A204.1 (cell line): ENCODE results near the gene PFKFB4.

Source experiments
- FAIRE-seq: peaks from 2 replicates; lab custom pipeline; 2012; peaks lifted over from hg19 to GRCh38; lab: Jason Lieb, UNC

The PFKFB4 gene

DNA sequence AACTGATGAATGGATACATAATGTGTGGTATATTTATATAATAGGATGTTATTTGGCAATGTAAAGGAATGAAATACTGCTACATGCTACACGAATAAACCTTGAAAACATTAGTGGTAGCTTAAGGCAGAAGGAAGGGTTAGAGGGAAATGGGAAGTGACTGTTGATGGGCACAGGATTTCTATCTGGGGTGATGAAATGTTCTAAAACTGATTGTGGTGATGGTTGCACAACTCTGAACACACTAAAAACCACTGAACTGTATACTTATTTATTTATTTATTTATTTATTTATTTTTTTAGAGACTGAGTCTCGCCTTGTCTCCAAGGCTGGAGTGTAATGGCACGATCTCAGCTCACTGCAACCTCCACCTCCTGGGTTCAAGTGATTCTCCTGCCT, 27.8 kb downstream of the PFKFB4 start:
- no peak for FAIRE-seq

DNA sequence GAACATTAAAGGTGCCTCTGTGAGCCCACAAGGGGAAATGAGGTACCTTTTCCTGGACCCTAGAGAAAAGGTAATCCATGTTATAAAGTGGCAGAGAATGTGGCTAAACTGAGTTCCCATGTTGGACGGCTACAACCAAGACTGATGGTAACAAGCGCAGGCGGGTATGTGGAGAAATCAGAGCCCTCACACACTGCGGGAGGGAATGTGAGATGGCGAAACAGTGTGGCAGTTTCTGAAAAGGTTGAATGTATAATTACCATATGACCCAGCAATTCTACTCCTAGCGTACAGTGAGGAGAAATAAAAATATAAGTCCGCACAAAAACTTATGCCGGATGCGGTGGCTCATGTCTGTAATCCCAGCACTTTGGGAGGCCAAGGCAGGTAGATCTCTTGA, 28.6 kb downstream of the PFKFB4 start:
- no peak for FAIRE-seq

GRCh38 chr3:48524970-48525369, 31.6 kb downstream of the PFKFB4 start:
- FAIRE-seq = no peak

DNA sequence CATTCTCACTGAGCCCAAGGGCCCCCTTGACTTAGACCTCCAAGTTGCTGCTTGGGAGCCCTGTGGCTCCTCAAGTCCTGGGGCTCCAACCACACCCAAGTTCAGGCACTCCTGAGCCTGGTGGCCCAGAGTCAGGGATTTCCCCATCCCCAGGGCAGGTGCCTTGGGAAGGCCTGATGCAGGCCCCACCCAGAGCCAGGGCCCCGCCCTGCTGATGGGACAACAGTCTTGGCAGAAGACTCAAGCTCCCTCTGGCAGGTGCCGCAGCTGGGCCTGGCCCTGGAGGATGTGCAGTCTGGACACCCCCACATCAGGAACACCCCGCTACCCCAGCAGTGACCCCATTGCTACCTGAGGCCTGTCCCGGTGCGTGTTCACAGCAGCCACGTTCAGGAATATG, 35.0 kb downstream of the PFKFB4 start:
- FAIRE-seq = no peak

GRCh38 chr3:48519277-48519643, 37.3 kb downstream of the PFKFB4 start:
- FAIRE-seq = no peak

- FAIRE-seq = no peak
Measured at GRCh38 chr3:48518638-48519276, 37.8 kb downstream of the PFKFB4 start.

GRCh38 chr3:48518069-48518468, 38.5 kb downstream of the PFKFB4 start:
- no peak for FAIRE-seq

DNA sequence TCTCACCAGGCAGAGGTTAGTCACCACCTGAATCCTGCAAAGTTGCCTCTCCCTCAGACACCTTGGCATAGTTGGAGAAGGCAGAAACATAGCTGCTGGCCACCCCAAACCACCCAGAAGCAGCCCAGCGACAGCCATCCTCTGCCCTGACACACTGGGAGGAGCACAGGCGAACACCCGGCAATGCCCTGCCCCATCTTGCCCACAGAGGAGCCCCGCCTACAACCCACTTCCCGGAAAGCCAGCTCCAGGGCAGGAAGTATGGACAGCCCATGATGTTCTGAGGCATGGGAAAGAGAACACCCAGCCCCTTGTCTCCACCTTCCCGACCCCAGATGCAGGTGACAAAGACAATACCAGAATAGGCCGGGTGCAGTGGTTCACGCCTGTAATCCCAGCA, 40.0 kb downstream of the PFKFB4 start:
- no peak for FAIRE-seq

- FAIRE-seq = no peak
Measured at GRCh38 chr3:48514431-48515227, 42.0 kb downstream of the PFKFB4 start.

- FAIRE-seq = no peak
Measured at GRCh38 chr3:48511551-48511950, 45.1 kb downstream of the PFKFB4 start.

GRCh38 chr3:48507256-48508061, 49.1 kb downstream of the PFKFB4 start:
- FAIRE-seq = peak; percentile 97

DNA sequence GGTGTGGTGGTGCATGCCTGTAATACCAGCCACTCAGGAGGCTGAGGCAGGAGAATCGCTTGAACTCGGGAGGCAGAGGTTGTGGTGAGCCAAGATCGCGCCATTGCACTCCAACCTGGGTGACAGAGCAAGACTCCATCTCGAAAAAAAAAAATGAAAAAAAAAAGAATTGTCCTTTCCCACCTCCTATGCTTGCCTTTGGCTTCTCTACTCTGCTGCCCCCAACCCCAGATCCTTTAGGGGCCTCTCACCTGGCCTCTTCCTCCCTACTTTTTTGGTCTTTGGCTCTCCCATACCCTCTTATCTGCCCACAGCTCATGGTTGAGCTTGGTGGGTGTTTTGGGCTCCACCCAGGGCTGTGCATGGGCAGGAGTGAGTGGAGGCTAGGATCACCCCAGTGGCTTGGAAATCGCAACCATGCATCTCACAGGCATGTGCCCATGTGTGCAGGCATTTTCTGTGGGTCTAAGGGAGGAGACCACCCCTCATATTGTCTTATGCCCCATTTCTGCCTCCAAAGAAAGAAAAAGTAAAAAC, 50.6 kb downstream of the PFKFB4 start:
- FAIRE-seq = no peak

DNA sequence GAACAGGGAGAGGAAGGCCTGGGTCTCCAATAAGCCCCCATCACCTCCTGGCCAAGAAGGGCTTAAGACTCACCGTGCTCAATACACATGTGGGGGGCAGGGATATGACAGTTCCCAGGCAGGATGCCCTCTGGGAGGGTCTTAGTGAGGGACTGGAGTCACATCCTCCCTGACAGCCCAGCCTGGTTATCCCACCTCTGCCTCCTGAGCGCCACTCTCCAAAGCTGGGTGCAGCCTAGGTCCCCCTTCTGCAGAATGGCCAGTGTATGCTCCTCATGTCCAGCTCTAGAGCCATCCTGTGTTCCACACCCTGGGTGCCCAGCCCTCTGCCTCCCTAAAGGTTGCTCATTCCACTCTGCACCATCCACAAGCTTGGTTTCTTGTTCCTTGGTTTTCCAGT, 51.5 kb downstream of the PFKFB4 start:
- no peak for FAIRE-seq

GRCh38 chr3:48504051-48504946, 52.3 kb downstream of the PFKFB4 start, which contains the start of gene SHISA5:
Gene SHISA5 (minus strand): TSS chr3:48504174. CDS start chr3:48504094, 80 bp downstream.
- FAIRE-seq = no peak

GRCh38 chr3:48503401-48504050, 53.1 kb downstream of the PFKFB4 start:
- FAIRE-seq = no peak

GRCh38 chr3:48502728-48503168, 53.9 kb downstream of the PFKFB4 start:
- FAIRE-seq = no peak

DNA sequence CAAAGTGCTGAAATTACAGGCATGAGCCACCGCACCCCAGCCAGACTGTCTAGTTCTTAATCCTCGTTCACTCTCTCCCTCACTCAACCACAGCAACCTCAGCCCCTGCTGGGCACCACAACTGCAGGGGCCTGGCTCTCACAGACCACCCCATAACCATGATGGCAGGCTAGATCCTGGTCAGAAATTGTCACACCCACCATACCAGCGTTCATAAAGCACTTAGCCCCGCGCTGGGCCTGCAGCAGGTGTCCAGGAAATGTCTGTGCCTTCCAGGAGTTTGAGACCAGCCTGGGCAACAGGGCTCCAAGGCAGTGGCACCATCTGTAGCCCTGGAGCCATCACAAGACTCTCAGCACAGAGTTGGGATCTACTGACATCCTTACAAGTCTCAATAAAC, 54.5 kb downstream of the PFKFB4 start:
- no peak for FAIRE-seq

DNA sequence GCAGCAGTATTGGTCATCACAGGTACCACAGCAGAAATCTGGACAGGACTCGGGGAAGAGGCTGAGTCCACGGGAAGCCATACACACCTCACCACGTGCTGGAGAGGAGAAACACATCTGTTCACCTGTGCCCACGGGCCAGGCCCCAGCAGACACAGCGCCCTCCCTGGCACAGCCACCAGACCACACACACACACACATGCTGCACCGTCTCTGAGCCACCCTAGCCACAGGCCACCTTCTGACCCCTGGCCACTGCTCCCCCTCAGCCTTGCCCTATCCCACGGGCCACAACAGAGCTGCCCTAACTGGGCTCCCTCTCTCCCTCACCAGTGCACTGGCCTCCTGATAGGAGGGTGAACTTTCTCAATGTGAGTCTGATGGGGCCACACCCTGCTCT, 55.4 kb downstream of the PFKFB4 start:
- no peak for FAIRE-seq

DNA sequence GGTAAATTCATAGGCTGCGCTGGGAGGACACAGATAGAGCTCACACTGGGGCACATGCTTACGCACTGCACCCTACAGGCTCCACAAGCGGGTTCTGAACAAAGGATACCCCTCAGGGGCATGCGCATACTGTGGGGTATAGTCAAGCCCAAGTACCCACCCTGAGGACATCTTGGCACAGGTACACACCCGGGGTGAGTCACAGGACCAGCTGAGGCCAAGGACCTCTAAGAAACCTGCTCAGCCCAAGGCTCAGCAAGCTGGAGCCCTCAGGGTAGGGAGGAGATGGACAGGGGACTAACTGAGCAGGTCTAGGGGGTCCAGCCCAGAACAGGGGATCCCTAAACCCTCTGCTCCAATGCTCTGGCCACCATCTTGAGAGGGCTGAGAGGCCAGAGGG, 55.9 kb downstream of the PFKFB4 start:
- no peak for FAIRE-seq

DNA sequence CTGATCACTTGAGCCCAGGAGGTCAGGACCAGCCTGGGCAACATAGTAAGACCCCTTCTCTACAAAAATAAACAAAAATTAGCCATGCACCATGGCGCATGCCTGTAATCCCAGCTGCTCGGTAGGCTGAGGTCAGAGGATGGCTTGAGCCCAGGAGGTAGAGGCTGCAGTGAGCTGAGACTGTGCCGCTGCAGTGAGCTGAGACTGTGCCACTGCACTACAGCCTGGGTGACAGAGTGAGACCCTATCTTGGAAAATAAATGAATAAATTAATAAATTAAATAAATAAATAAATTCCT, 63.5 kb downstream of the PFKFB4 start:
- no peak for FAIRE-seq

DNA sequence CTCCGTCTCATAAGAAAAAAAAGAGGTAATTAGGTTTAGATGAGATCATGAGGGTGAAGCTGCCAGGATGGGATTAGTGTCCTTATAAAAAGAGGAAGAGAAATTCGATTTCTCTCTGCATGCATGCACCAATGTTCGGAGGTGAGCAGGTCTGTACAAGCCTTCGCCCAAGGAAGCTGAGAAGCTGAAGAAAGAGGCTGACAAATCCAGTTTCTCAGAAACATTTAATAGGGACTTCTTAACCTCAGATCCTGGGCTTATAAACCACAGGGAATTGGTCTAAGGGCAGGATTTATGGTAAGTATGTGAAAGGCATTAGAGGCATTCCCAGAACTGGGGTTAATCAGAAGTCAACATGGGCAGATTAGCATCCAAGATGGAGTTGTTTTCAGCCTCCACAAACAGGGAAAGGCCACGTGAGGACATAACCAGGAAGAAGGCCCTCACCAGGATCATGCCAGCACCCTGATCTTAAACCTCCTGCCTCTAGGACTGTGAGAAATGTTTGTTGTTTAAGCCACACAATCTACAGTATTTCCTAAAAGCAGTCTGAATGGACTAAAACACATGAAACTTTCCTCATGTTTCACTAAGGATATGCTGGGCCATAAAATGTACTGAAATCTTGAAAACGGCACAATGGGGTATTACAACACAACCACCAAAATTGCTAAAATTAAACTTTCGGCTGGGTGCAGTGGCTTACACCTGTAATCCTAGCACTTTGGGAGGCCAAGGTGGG, 64.0 kb downstream of the PFKFB4 start:
- FAIRE-seq = no peak
